Measurements from ENCODE around the gene PGS1. TPM values are rescaled to one million over a fixed set of nuclear protein-coding genes. Genes with fewer than 3 reads are reported as not detected.

PGS1 gene
- total RNA-seq, 1 donor from 2014 or later: 41.8 TPM

GRCh38 chr17:78390241-78391050 is 12.0 kb downstream of the PGS1 start:
- TF ChIP-seq CTCF (IDR thresholded peaks at IDR 0.05): no peak
- peaks cover 6 to 26% of the 10 kb centered on the region in 2 donors for H3K4me1 ChIP-seq
- H3K27ac ChIP-seq: peak overlapping the region in 1 of 2 donors; percentile 24
- H3K9me3 ChIP-seq: no peaks in the 10 kb centered on the region
- intact Hi-C loops (cut with DNase I): no loop called here
- H3K27me3 ChIP-seq: no peaks in the 10 kb centered on the region
- no peak for DNase-seq (ENCODE audit: low spot score in 2 of 2)
- peaks cover 6 to 13% of the 10 kb centered on the region in 2 donors for H3K36me3 ChIP-seq
- no peak overlapping the region for H3K4me3 ChIP-seq

GRCh38 chr17:78391051-78391431 is 12.6 kb downstream of the PGS1 start:
- H3K9me3 ChIP-seq: no peaks in the 10 kb centered on the region
- H3K4me1 ChIP-seq: peaks cover 6 to 24% of the 10 kb centered on the region in 2 donors
- no peak overlapping the region for H3K4me3 ChIP-seq
- intact Hi-C loops (cut with DNase I): no loop called here
- no peaks in the 10 kb centered on the region for H3K27me3 ChIP-seq
- TF ChIP-seq CTCF (IDR thresholded peaks at IDR 0.05): no peak
- H3K27ac ChIP-seq: no peak overlapping the region
- DNase-seq (ENCODE audit: low spot score in 2 of 2): no peak
- H3K36me3 ChIP-seq: peaks cover 6 to 13% of the 10 kb centered on the region in 2 donors

- Histone ChIP-seq H3K4me3 (no peak overlapping the region), H3K9me3 (no peaks in the 10 kb centered on the region), H3K27me3 (no peaks in the 10 kb centered on the region), H3K36me3 (peaks cover 6 to 13% of the 10 kb centered on the region in 2 donors), H3K27ac (no peak overlapping the region), H3K4me1 (peaks cover 12 to 29% of the 10 kb centered on the region in 2 donors)
- TF ChIP-seq CTCF (IDR thresholded peaks at IDR 0.05): no peak
- intact Hi-C loops (cut with DNase I): no loop called here
- no peak for DNase-seq (ENCODE audit: low spot score in 2 of 2)
These were observed 13.4 kb downstream of the PGS1 start for GRCh38 chr17:78391843-78392242.

- intact Hi-C loops (cut with DNase I): no loop called here
- TF ChIP-seq CTCF (IDR thresholded peaks at IDR 0.05): no peak
- Histone ChIP-seq H3K4me3 (no peak overlapping the region), H3K9me3 (no peaks in the 10 kb centered on the region), H3K4me1 (peaks cover 12 to 33% of the 10 kb centered on the region in 2 donors), H3K36me3 (peaks cover 6 to 13% of the 10 kb centered on the region in 2 donors), H3K27ac (no peak overlapping the region), H3K27me3 (no peaks in the 10 kb centered on the region)
- no peak for DNase-seq (ENCODE audit: low spot score in 2 of 2)
These were observed 13.8 kb downstream of the PGS1 start for GRCh38 chr17:78392295-78392694.

GRCh38 chr17:78393575-78393974 is 15.1 kb downstream of the PGS1 start:
- Histone ChIP-seq H3K27ac (no peak overlapping the region), H3K4me3 (no peak overlapping the region), H3K36me3 (peaks cover 6 to 16% of the 10 kb centered on the region in 2 donors), H3K27me3 (no peaks in the 10 kb centered on the region), H3K9me3 (no peaks in the 10 kb centered on the region), H3K4me1 (peaks cover 6 to 31% of the 10 kb centered on the region in 2 donors)
- TF ChIP-seq CTCF (IDR thresholded peaks at IDR 0.05): no peak
- intact Hi-C loops (cut with DNase I): no loop called here
- DNase-seq (ENCODE audit: low spot score in 2 of 2): no peak

Measured in ascending aorta (tissue), 2 donors.